SK-MEL-5 (cell line): ENCODE data around the gene TTLL5. TPM values are rescaled to one million over a fixed set of nuclear protein-coding genes. Genes with fewer than 3 reads are reported as not detected.
"Not testable (repeated sequence)": the region's sequence is repeated elsewhere in the genome, so short reads cannot be mapped to it uniquely, and the experiment has no call there.

Source experiments
- DNase-seq: peaks from one replicate; pipeline ENCODE4 v3.0.0-alpha.2; 2016; ENCODE audit warnings: low read depth, low spot score
- in situ Hi-C: cut with HindIII; loops from 2 replicates; pipeline ENCODE4 v1.10.0; 2016; ENCODE audit warnings: low sequenced_read_pairs, high pct_unique_total_duplicates, low pct_unique_long_range_greater_than_20kb
- total RNA-seq: library from RNA; depleted of rRNA; stranded (reverse); fragments of >200 nt; shearing (Covaris generic); gene quantifications from 2 replicates; pipeline ENCODE4 v1.2.3, GENCODE V29; 2014

The TTLL5 gene
- total RNA-seq, 1 experiment from 2014 or later, result 10.6 TPM

- in situ Hi-C loops, result no loop called here
- no peak for DNase-seq
These were observed 168.3 kb downstream of the TTLL5 start for GRCh38 chr14:75829316-75829715.

GRCh38 chr14:75831455-75831854 lies 170.4 kb downstream of the TTLL5 start:
- no peak for DNase-seq
- in situ Hi-C loops, result no loop called here

- DNase-seq, result no peak
- in situ Hi-C loops, result no loop called here
These were observed 170.9 kb downstream of the TTLL5 start for GRCh38 chr14:75831952-75832351.

GRCh38 chr14:75832621-75833297 lies 171.7 kb downstream of the TTLL5 start:
- no peak for DNase-seq
- in situ Hi-C loops, result no loop called here

GRCh38 chr14:75833326-75834020 lies 172.4 kb downstream of the TTLL5 start:
- no peak for DNase-seq
- in situ Hi-C loops, result no loop called here

GRCh38 chr14:75835156-75835725 lies 174.2 kb downstream of the TTLL5 start:
- in situ Hi-C loops, result no loop called here
- DNase-seq, result peak; percentile 20

- DNase-seq, result no peak
- in situ Hi-C loops, result no loop called here
These were observed 174.7 kb downstream of the TTLL5 start for GRCh38 chr14:75835737-75836136.

- in situ Hi-C loops, result no loop called here
- no peak for DNase-seq
These were observed 176.2 kb downstream of the TTLL5 start for GRCh38 chr14:75837151-75837787.

GRCh38 chr14:75840911-75841310 lies 179.9 kb downstream of the TTLL5 start:
- no peak for DNase-seq
- in situ Hi-C loops, result no loop called here

- in situ Hi-C loops, result no loop called here
- no peak for DNase-seq
These were observed 181.5 kb downstream of the TTLL5 start for GRCh38 chr14:75842551-75842950.

- in situ Hi-C loops, result no loop called here
- no peak for DNase-seq
These were observed 183.4 kb downstream of the TTLL5 start for GRCh38 chr14:75844486-75844885.

GRCh38 chr14:75845136-75845804 lies 184.2 kb downstream of the TTLL5 start:
- DNase-seq, result no peak
- in situ Hi-C loops, result no loop called here

- DNase-seq, in situ Hi-C loops: not testable (repeated sequence)
These were observed 185.6 kb downstream of the TTLL5 start for GRCh38 chr14:75846694-75847093.

GRCh38 chr14:75847584-75847983 lies 186.5 kb downstream of the TTLL5 start:
- in situ Hi-C loops, result no loop called here
- peak; percentile 57 for DNase-seq

GRCh38 chr14:75848167-75848913 lies 187.3 kb downstream of the TTLL5 start:
- no peak for DNase-seq
- in situ Hi-C loops, result no loop called here

GRCh38 chr14:75849300-75849895 lies 188.4 kb downstream of the TTLL5 start:
- in situ Hi-C loops, result no loop called here
- DNase-seq, result no peak

- in situ Hi-C loops, result no loop called here
- no peak for DNase-seq
These were observed 190.5 kb downstream of the TTLL5 start for GRCh38 chr14:75851574-75851866.
